Measurements from ENCODE around the gene CHST11. TPM values are rescaled to one million over a fixed set of nuclear protein-coding genes. Genes with fewer than 3 reads are reported as not detected.

Gene CHST11
- total and polyA plus RNA-seq, 7 donors: 0.60 to 22.8 (median 10.0) TPM

DNA sequence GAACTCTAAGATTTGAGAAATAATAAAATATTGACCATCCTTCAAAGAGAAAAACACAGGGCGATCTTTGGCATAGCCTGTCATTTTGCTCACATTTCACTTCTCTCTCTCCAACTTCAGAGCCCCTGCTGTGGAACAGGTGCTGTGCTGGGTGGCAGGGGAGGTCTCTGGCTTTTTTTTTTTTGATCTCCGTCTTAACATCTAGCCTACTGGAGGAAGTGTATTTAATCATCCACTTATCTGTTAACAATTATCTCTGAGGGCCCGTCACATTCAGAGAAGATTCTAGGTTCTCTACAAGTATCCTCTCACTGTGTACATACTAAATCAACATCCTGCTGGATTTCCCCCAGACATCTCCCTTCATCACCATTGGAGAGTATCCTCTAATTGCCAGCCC is 34.1 kb downstream of the CHST11 start:
- TF ChIP-seq EP300 (IDR thresholded peaks at IDR 0.05): no peak
- no peak for TF ChIP-seq POLR2AphosphoS5 (IDR thresholded peaks at IDR 0.05)
- no peak for TF ChIP-seq CTCF (IDR thresholded peaks at IDR 0.05)
- no peak for TF ChIP-seq POLR2A (IDR thresholded peaks at IDR 0.05)
- DNase-seq: no peak
- Histone ChIP-seq H3K4me3 (no peak overlapping the region), H3K27ac (no peak overlapping the region), H3K4me1 (peaks cover 0 to 22% (median 13%) of the 10 kb centered on the region in 4 donors), H3K36me3 (no peaks in the 10 kb centered on the region), H3K9me3 (no peaks in the 10 kb centered on the region), H3K27me3 (no peaks in the 10 kb centered on the region)
- 57 to 68% methylated on average over 3 of the region's 3 CpGs for WGBS, 2 donors
- intact Hi-C loops (cut with DNase I): no loop called here

DNA sequence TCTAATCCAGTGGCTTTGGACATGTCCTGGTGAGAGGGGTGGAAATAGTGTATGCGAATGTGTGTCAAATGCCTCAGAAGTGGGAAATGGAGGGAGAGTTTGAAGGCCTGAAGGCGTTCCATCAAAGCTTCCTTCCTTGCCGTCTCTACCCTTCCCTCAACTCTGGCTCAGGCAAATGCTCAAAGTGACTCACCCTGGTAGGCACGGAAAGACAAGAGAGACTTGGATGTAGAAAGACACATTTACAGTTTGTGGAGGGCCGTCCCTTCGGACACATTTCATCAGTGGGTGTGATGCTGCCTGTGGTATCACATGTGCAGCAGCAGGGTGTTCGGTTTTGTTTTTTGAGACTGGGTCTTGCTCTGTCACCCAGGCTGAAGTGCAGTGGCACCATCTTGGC is 36.7 kb downstream of the CHST11 start:
- H3K36me3 ChIP-seq: no peaks in the 10 kb centered on the region
- H3K4me1 ChIP-seq: peaks cover 0 to 4% (median 0%) of the 10 kb centered on the region in 4 donors
- DNase-seq: no peak
- no peaks in the 10 kb centered on the region for H3K9me3 ChIP-seq
- intact Hi-C loops (cut with DNase I): no loop called here
- H3K27ac ChIP-seq: no peak overlapping the region
- TF ChIP-seq POLR2AphosphoS5 (IDR thresholded peaks at IDR 0.05) (no peak), EP300 (IDR thresholded peaks at IDR 0.05) (no peak), CTCF (IDR thresholded peaks at IDR 0.05) (no peak), POLR2A (IDR thresholded peaks at IDR 0.05) (no peak)
- 92 to 93% methylated on average over 7 of the region's 7 CpGs for WGBS, 2 donors
- H3K27me3 ChIP-seq: no peaks in the 10 kb centered on the region
- H3K4me3 ChIP-seq: no peak overlapping the region

DNA sequence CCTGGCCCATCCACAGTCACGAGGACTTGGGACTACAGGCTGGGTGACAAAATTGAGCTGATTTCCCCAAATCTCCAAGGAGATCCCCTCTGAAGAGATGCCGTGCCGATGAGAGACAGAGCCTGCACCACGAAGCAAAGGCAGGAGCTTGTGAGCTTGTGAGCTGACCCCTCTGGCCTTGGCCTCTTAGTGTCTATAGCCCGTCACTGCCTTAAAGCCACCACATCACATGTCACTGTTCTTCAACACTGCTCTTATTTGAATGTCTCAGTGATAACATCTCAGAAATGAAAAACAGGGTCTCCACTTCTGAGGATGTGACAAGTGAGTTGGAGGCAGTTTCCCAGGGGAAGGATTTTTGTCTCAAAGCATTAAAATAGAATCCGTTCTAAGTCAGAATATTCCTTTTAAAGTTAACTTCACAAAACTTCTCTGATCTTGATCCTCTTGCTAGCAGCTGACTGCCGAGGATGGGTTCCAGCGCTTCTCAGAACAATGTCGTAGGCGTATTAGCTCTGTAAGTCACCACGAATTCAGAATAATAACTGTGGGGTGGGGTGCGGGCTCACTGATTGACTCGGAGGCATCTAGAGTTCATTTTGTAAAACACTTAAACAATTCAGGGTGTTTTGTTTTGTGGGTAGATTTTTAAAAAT is 37.5 kb downstream of the CHST11 start:
- intact Hi-C loops (cut with DNase I): no loop called here
- 52 to 71% methylated on average over 13 of the region's 13 CpGs for WGBS, 2 donors
- Histone ChIP-seq H3K4me1 (peaks cover 0 to 9% (median 3%) of the 10 kb centered on the region in 4 donors), H3K36me3 (no peaks in the 10 kb centered on the region), H3K9me3 (no peaks in the 10 kb centered on the region), H3K4me3 (no peak overlapping the region), H3K27ac (no peak overlapping the region), H3K27me3 (no peaks in the 10 kb centered on the region)
- TF ChIP-seq EP300 (IDR thresholded peaks at IDR 0.05) (no peak), POLR2AphosphoS5 (IDR thresholded peaks at IDR 0.05) (no peak)
- DNase-seq: no peak

GRCh38 chr12:104494793-104495158 is 38.0 kb downstream of the CHST11 start:
- peaks cover 0 to 14% (median 7%) of the 10 kb centered on the region in 4 donors for H3K4me1 ChIP-seq
- 51 to 59% methylated on average over 5 of the region's 5 CpGs for WGBS, 2 donors

GRCh38 chr12:104495786-104496185 is 39.0 kb downstream of the CHST11 start:
- intact Hi-C loops (cut with DNase I): no loop called here
- Histone ChIP-seq H3K9me3 (no peaks in the 10 kb centered on the region), H3K27ac (no peak overlapping the region), H3K36me3 (no peaks in the 10 kb centered on the region), H3K4me1 (peaks cover 0 to 21% (median 12%) of the 10 kb centered on the region in 4 donors), H3K27me3 (no peaks in the 10 kb centered on the region), H3K4me3 (no peak overlapping the region)
- DNase-seq: no peak
- 88 to 89% methylated on average over 3 of the region's 3 CpGs for whole genome bisulfite sequencing, 2 donors
- TF ChIP-seq CTCF (IDR thresholded peaks at IDR 0.05) (no peak), POLR2AphosphoS5 (IDR thresholded peaks at IDR 0.05) (no peak), EP300 (IDR thresholded peaks at IDR 0.05) (no peak), POLR2A (IDR thresholded peaks at IDR 0.05) (no peak)

More at GRCh38 chr12:104494793-104495158, 38.0 kb downstream of the CHST11 start:
- intact Hi-C loops (cut with DNase I): no loop called here
- no peaks in the 10 kb centered on the region for H3K27me3 ChIP-seq
- H3K27ac ChIP-seq: no peak overlapping the region
- H3K36me3 ChIP-seq: no peaks in the 10 kb centered on the region
- no peaks in the 10 kb centered on the region for H3K9me3 ChIP-seq
- H3K4me3 ChIP-seq: no peak overlapping the region
- TF ChIP-seq POLR2AphosphoS5 (IDR thresholded peaks at IDR 0.05) (no peak), CTCF (IDR thresholded peaks at IDR 0.05) (no peak), POLR2A (IDR thresholded peaks at IDR 0.05) (no peak), EP300 (IDR thresholded peaks at IDR 0.05) (no peak)
- DNase-seq: no peak

All from sigmoid colon (tissue), 7 donors.